GM12878 (cell line): ENCODE data around the gene CAMK4. TPM values are rescaled to one million over a fixed set of nuclear protein-coding genes. Genes with fewer than 3 reads are reported as not detected.

Experiments
- ATAC-seq: fragments of 200-7000 bp; cut with Tn5 transposase; 3 replicates; pipeline ENCODE4 v1.9.1; 2020; ENCODE audit warnings: mild to moderate bottlenecking, moderate library complexity
- BruUV-seq: library from RNA; stranded (reverse); fragments of 400-500 nt; replicated peaks from 2 replicates; lab custom pipeline; 2021; lab: Mats Ljungman, UMichigan
- CTCF ChIA-PET: fragments of 300-600 bp; sonication (Branson Sonifier 250); formaldehyde crosslinking; extraction: SDS; loops from one replicate; lab custom pipeline; 2021; ENCODE audit warnings: inconsistent platforms; lab: Yijun Ruan, JAX
- POLR2A ChIA-PET: fragments of 350-600 bp; formaldehyde crosslinking; extraction: SDS; loops from one replicate; lab custom pipeline; 2021; ENCODE audit warnings: inconsistent platforms; lab: Charles Lee
- RAD21 ChIA-PET: fragments of 300-600 bp; sonication (Branson Sonifier 250); formaldehyde crosslinking; loops from one replicate; lab custom pipeline; 2023; ENCODE audit warnings: antibody characterized with exemption; ENCODE audit not compliant: unreplicated experiment; lab: Charles Lee
- SMC1A ChIA-PET: fragments of 300-600 bp; sonication (Branson Sonifier 250); formaldehyde crosslinking; loops from one replicate; lab custom pipeline; 2023; ENCODE audit not compliant: unreplicated experiment, uncharacterized antibody; lab: Charles Lee
- DNase-seq: peaks from one replicate; pipeline ENCODE4 v3.0.0-alpha.2; 2011; ENCODE audit warnings: low read depth, low spot score
- FAIRE-seq: peaks from 3 replicates; lab custom pipeline; 2011; peaks lifted over from hg19 to GRCh38; lab: Jason Lieb, UNC
- H2AFZ ChIP-seq: 2 replicates; pipeline ENCODE4 v1.6.0; 2011; ENCODE audit warnings: low read depth, low read length, control low read depth; ENCODE audit not compliant: control insufficient read depth
- H3K27ac ChIP-seq: 2 replicates; pipeline ENCODE4 v1.5.1; 2011; ENCODE audit warnings: control low read depth; ENCODE audit not compliant: control insufficient read depth, insufficient read depth
- H3K27me3 ChIP-seq, 2 experiments: replicated peaks in 1 of 2; 2 replicates each; pipeline versions ENCODE4 v1.6.0 to v1.6.1; 2011; ENCODE audit warnings: low read length in 1 of 2; ENCODE audit not compliant: control insufficient read depth in 2 of 2, insufficient read depth in 2 of 2
- H3K36me3 ChIP-seq, 2 experiments: 2 replicates each; pipeline ENCODE4 v1.5.1; 2011; ENCODE audit warnings: low read length in 1 of 2; ENCODE audit not compliant: control insufficient read depth in 2 of 2, insufficient read depth in 2 of 2
- H3K4me1 ChIP-seq: 2 replicates; pipeline ENCODE4 v1.6.1; 2011; ENCODE audit warnings: mild to moderate bottlenecking, low read length, moderate library complexity, mixed read lengths; ENCODE audit not compliant: control insufficient read depth, insufficient read depth
- H3K4me2 ChIP-seq: 2 replicates; pipeline ENCODE4 v1.6.0; 2011; ENCODE audit warnings: control low read depth; ENCODE audit not compliant: control insufficient read depth, insufficient read depth
- H3K4me3 ChIP-seq: fragments of 200-600 bp; sonication (generic); 2 replicates; pipeline ENCODE4 v1.5.1; 2016
- H3K79me2 ChIP-seq: 2 replicates; pipeline ENCODE4 v1.6.0; 2011; ENCODE audit warnings: low read length; ENCODE audit not compliant: control insufficient read depth, insufficient read depth
- H3K9ac ChIP-seq: 2 replicates; pipeline ENCODE4 v1.8.0; 2011; ENCODE audit warnings: low read length, control low read depth, mixed read lengths; ENCODE audit not compliant: control insufficient read depth, insufficient read depth
- H3K9me3 ChIP-seq: replicated peaks from 3 replicates; pipeline ENCODE4 v1.5.1; 2011; ENCODE audit warnings: mild to moderate bottlenecking, low read length; ENCODE audit not compliant: control insufficient read depth, insufficient read depth
- H4K20me1 ChIP-seq: 2 replicates; pipeline ENCODE4 v1.6.0; 2011; ENCODE audit not compliant: control insufficient read depth, insufficient read depth
- ATF3 ChIP-seq: IDR thresholded peaks from 2 replicates; pipeline ENCODE4 v1.6.1; 2011; ENCODE audit warnings: low read depth, mild to moderate bottlenecking, low read length, moderate library complexity, borderline replicate concordance; ENCODE audit errors: extremely low read depth
- BCL11A ChIP-seq: IDR thresholded peaks from 2 replicates; pipeline ENCODE4 v1.6.1; 2011; ENCODE audit warnings: low read depth, low read length
- EED ChIP-seq: sonication (generic); IDR thresholded peaks from 2 replicates; pipeline ENCODE4 v1.6.1; 2016; ENCODE audit warnings: antibody characterized with exemption, low read depth
- FOS ChIP-seq: IDR thresholded peaks from 3 replicates; pipeline ENCODE4 v1.6.1; 2011; ENCODE audit warnings: borderline replicate concordance; ENCODE audit not compliant: insufficient read length; ENCODE audit errors: extremely low read depth
- HDGF ChIP-seq: fragments of 450-650 bp; IDR thresholded peaks from 2 replicates; pipeline ENCODE4 v1.6.1; 2016; ENCODE audit warnings: antibody characterized with exemption
- JUND ChIP-seq: IDR thresholded peaks from 2 replicates; pipeline ENCODE4 v1.6.1; 2012; ENCODE audit warnings: low read depth, mild to moderate bottlenecking, low read length, improper control_type of control experiment, moderate library complexity
- KDM1A ChIP-seq: fragments of 200-600 bp; sonication (generic); IDR thresholded peaks from 2 replicates; pipeline ENCODE4 v1.6.1; 2016; ENCODE audit warnings: borderline replicate concordance
- MYB ChIP-seq: fragments of 150-350 bp; IDR thresholded peaks from 2 replicates; pipeline ENCODE4 v1.6.1; 2014; ENCODE audit warnings: mild to moderate bottlenecking, low read depth, low read length, borderline replicate concordance
- RAD51 ChIP-seq: fragments of 450-650 bp; IDR thresholded peaks from 2 replicates; pipeline ENCODE4 v1.6.1; 2016; ENCODE audit warnings: moderate library complexity, mild to moderate bottlenecking, inconsistent platforms
- RELB ChIP-seq: fragments of 450-650 bp; IDR thresholded peaks from 2 replicates; pipeline ENCODE4 v1.6.1; 2017; ENCODE audit warnings: low read depth, mild to moderate bottlenecking, moderate library complexity
- SIX5 ChIP-seq: IDR thresholded peaks from 2 replicates; pipeline ENCODE4 v1.6.1; 2011; ENCODE audit warnings: mild to moderate bottlenecking, low read depth, low read length, moderate library complexity; ENCODE audit not compliant: severe bottlenecking
- SP1 ChIP-seq: IDR thresholded peaks from one replicate; pipeline ENCODE4 v1.6.1; 2011; ENCODE audit warnings: low read depth, low read length
- SREBF2 ChIP-seq: IDR thresholded peaks from 2 replicates; pipeline ENCODE4 v1.6.1; 2012; ENCODE audit warnings: mild to moderate bottlenecking, low read length
- STAT1 ChIP-seq: fragments of 450-650 bp; conservative IDR thresholded peaks from 2 replicates; pipeline ENCODE4 v1.6.1; 2014; ENCODE audit warnings: antibody characterized with exemption, mild to moderate bottlenecking
- TCF7 ChIP-seq: IDR thresholded peaks from 2 replicates; pipeline ENCODE4 v1.6.1; 2014; ENCODE audit warnings: antibody characterized with exemption, borderline replicate concordance
- ZBTB33 ChIP-seq: fragments of 450-650 bp; IDR thresholded peaks from 2 replicates; pipeline ENCODE4 v1.6.1; 2017; ENCODE audit warnings: mild to moderate bottlenecking
- ZBTB4 ChIP-seq: fragments of 450-650 bp; formaldehyde crosslinking; IDR thresholded peaks from 2 replicates; pipeline ENCODE4 v1.4.0; 2022; ENCODE audit warnings: mild to moderate bottlenecking, moderate library complexity
- ZNF622 ChIP-seq: fragments of 450-650 bp; IDR thresholded peaks from 2 replicates; pipeline ENCODE4 v1.6.1; 2017; ENCODE audit warnings: mild to moderate bottlenecking, inconsistent platforms
- WGBS: methylation state at CpG from one replicate; pipeline ENCODE4 v1.1.6; 2016; ENCODE audit warnings: low lambda C conversion rate; ENCODE audit not compliant: insufficient replicate concordance, insufficient coverage; ENCODE audit errors: missing lambda C conversion rate; 5-methylcytosine and 5-hydroxymethylcytosine counted together
- in situ Hi-C: fragments of 300-500 bp; cut with MboI; formaldehyde crosslinking; loops from 9 replicates; pipeline ENCODE4 v1.14.3; 2018; ENCODE audit warnings: mixed read lengths
- intact Hi-C: fragments of 100-400 bp; cut with micrococcal nuclease; formaldehyde crosslinking; loops from one replicate; pipeline ENCODE4 v1.14.2; 2022; ENCODE audit not compliant: unreplicated experiment
- polyA plus RNA-seq, 11 experiments: library from polyadenylated mRNA; depleted of rRNA in 4 of 11; unstranded in 6 of 11; stranded (reverse) in 5 of 11; fragments of >200 nt; fragmentation: Nextera tagmentation in 4 of 11; fragmentation: Illumina TruSeq in 1 of 11; extraction: Ambion mirVana in 4 of 11; extraction: Trizol in 1 of 11; gene quantifications; 1 replicate in 1 of 11; 2 replicates in 10 of 11; pipeline versions ENCODE4 v1.2.1 to v1.2.3, GENCODE V29; 2011 to 2016; ENCODE audit warnings: inconsistent platforms in 2 of 11, missing spikeins in 2 of 11, low read depth in 1 of 11
- total RNA-seq, 4 experiments: library from RNA; depleted of rRNA in 3 of 4; stranded (reverse); fragments of >200 nt in 3 of 4; fragmentation: Illumina TruSeq in 1 of 4; extraction: Trizol in 1 of 4; gene quantifications; 2 replicates each; pipeline versions ENCODE4 v1.2.1 to v1.2.3, GENCODE V29; 2013 to 2021

Gene CAMK4
- total and polyA plus RNA-seq, 10 of the 15 experiments (the other 5 are each of a cell fraction or from before 2014, with no cell fraction given), result 13.3 to 51.9 (median 35.3) TPM

- no peak for TF ChIP-seq SP1
Measured at GRCh38 chr5:111374380-111374779, 150.2 kb downstream of the CAMK4 start (continued).

- Histone ChIP-seq H3K4me3 (no peak overlapping the region), H3K4me1 (no peaks in the 10 kb centered on the region), H3K9ac (no peak overlapping the region), H3K79me2 (no peaks in the 10 kb centered on the region), H3K27ac (no peak overlapping the region), H2AFZ (no peak overlapping the region), H4K20me1 (no peaks in the 10 kb centered on the region), H3K27me3 (no peaks in the 10 kb centered on the region), H3K4me2 (no peak overlapping the region), H3K9me3 (no peaks in the 10 kb centered on the region), H3K36me3 (peaks cover 0 to 4% of the 10 kb centered on the region in 2 experiments; a peak in 2 of 4 replicates)
- no TSS peak for BruUV-seq
- 100% methylated on average over 2 of the region's 2 CpGs for WGBS
- in situ Hi-C loops (no loop called here), intact Hi-C loops (no loop called here)
- ChIA-PET CTCF (no interaction called here), POLR2A (no interaction called here), SMC1A (interaction anchor here (0.7 to 1.2 kb wide), 3 partner anchors 11 to 1102 kb away, joined by 3 read pairs; no protein-coding TSS in a partner anchor), RAD21 (interaction anchor here (1.2 kb wide), 1 partner anchor 76 kb away, joined by 3 read pairs; no protein-coding TSS in a partner anchor)
- ATAC-seq (no peak), DNase-seq (no peak), FAIRE-seq (no peak)
- TF ChIP-seq JUND (no peak), RAD51 (no peak), MYB (no peak), TCF7 (no peak), BCL11A (no peak), ZBTB4 (CRISPR knock-in tag) (no peak), SIX5 (no peak), KDM1A (no peak), HDGF (no peak), ATF3 (no peak), ZNF622 (no peak), STAT1 (no peak), FOS (no peak), RELB (no peak), SREBF2 (no peak), EED (no peak), ZBTB33 (no peak)
Measured at GRCh38 chr5:111375645-111376044, 151.5 kb downstream of the CAMK4 start.
